Stimulated activated CD8-positive, alpha-beta memory T cell treated with anti-CD3 and anti-CD28 coated beads, Interleukin-4, amount 100 ng/mL, for 24 hours (primary cell): ENCODE data around the gene TP53BP2.

Source experiments
- DNase-seq: peaks from one replicate; pipeline ENCODE4 v3.0.0-alpha.2; 2020; ENCODE audit warnings: low read depth

Gene TP53BP2

GRCh38 chr1:223796210-223796609 is 49.5 kb downstream of the TP53BP2 start:
- DNase-seq: no peak

GRCh38 chr1:223794136-223794880 is 51.4 kb downstream of the TP53BP2 start:
- no peak for DNase-seq

GRCh38 chr1:223793716-223794115 is 52.0 kb downstream of the TP53BP2 start:
- no peak for DNase-seq

DNA sequence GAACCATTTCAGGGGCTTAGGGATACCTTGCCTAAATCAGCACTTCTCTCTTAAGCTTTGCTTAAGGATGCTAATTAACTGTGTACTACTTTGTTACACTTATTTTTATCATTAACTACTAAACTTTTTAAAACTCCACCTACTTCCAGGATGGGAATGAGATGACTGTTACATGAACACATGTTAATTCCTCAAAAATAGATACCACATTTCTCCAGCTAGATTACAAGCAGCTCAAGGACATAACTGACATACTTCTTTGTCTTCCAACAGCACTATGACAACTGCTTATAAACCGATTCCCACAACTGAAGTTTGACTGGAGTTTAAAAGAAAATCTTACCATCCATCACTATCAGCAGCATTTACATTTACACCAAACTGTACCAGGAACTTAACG is 53.7 kb downstream of the TP53BP2 start:
- no peak for DNase-seq

DNA sequence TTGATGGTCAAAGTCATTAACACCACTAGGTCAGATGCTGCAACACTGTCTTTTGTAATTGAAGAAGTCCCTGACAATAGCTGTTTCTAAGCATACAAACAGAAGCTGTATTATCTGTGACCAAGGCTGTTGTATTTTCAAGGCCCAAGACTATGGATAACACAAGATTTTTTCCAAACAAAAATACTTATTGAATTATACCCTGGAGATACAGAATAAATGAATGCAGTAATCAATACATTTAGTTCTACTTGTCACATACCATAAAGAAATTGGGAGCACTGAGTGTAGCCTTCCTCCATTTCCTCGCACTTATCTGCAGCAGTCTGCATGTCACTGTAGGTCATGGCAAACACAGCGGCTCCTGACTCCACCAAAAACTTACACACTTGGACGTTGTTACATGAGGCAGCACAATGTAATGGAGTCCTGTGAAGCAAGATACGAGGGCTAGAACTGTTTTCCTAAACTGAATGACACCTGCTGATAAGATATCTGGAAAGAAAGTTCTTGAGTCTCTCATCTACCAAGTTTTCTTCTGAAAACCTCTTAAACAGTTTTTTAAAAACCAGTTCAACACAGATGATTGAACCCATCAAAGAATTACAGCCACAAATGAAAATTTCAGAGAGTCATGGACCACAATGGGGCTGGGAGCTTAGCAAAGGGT is 56.9 kb downstream of the TP53BP2 start:
- DNase-seq: no peak

GRCh38 chr1:223785808-223786207 is 59.9 kb downstream of the TP53BP2 start:
- DNase-seq: no peak

- DNase-seq: no peak
Measured at GRCh38 chr1:223784541-223784940, 61.2 kb downstream of the TP53BP2 start.

DNA sequence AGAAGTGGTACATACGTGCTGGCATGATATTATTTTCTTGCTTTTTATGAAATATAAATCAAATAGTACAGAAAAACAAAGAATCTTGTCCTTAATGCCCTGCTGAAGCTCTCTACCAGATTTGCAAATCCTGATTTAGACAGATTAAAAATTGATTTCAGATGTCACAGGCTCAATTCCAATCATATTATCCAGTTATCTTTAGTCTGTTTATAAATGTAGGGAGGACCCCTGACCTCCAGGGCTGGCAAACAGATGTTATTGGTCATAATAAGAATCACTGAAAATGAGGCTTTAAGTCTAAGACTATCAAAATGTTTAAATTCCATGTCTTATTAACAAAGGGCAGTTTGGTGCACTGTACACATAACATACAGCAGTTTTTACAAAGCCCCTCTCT is 62.1 kb downstream of the TP53BP2 start:
- no peak for DNase-seq

GRCh38 chr1:223780949-223781348 is 64.8 kb downstream of the TP53BP2 start:
- DNase-seq: no peak

DNA sequence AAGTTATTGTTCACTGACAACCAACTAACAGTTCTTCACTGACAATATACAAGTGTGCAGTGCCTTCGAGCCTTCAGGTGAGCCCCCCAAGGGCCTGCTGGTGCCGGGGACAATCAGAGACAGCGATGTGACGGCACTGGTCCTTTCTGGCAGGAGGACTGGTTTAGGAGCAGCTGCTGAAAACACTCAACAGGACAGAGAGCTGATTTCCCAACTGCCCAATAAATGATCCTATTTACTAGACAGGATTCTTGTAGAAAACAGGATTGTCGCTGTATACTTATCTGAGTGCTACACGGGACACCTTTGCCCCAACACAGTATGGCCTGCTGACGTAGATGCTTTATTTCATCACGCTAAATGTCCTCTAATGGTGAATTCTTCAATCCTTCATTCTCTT is 65.4 kb downstream of the TP53BP2 start:
- no peak for DNase-seq

DNA sequence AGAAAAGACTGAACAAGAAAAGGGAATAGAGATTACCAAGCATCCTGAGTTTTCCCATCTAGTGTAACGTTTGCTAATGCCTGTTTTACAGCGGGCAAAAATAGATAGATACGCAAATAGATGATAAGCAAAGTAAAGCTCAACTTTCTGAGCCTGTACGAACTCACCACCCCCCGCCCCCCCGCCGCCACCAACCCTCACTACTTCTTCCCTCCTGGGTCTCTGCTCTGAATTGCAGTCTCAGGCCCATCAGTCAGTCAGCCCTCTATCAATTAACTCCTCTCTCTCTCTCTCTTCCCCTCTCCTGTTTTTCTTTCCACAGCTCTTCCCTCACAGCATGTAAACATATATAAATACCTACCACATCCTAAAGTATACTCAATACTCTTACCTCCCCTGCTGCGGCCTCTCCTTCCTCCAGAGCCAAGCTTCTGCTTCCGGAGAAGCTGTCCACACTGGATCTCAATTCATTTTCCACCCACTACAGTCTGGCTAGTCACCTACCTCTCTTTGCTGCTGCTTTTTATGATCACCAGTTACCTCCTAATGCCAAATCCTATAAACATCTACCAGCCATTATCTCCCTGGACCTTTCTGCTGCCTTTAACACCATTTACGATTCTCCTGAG is 68.8 kb downstream of the TP53BP2 start:
- DNase-seq: no peak

GRCh38 chr1:223776075-223776814 is 69.5 kb downstream of the TP53BP2 start:
- DNase-seq: peak; percentile 15

GRCh38 chr1:223775711-223776074 is 70.1 kb downstream of the TP53BP2 start:
- DNase-seq: no peak

- no peak for DNase-seq
Measured at GRCh38 chr1:223775054-223775453, 70.7 kb downstream of the TP53BP2 start.

DNA sequence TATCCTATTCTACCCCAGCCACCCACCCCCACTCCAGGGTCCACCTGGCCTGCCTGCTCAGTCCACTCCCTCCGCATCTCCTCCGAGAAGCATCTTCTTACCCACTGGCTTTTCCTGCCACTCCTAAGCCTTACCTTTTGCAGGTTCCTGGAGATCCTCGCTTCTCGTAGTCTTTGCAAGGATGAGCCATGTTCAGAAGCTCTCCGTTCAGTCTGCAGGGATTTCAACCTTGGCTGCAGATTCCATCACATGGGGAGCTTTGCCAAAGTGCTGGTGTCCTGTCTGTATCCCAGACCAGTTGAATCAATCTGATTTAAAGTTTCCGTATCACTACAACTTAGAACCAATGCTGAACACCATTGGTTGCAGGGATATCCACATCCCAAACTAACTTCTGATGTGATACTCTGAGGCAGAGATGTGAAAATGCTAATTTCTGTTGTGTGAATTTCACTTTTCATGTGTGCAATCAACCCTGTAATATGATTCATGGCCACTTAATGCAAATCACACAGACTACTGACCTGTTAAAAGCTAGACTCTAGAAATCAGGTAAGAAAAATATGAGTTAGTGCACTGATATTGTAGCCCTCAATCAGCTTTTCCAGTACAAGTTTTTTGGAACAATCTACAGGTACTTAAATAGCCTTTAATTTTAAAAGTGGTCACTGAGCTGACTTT is 71.5 kb downstream of the TP53BP2 start:
- no peak for DNase-seq

DNA sequence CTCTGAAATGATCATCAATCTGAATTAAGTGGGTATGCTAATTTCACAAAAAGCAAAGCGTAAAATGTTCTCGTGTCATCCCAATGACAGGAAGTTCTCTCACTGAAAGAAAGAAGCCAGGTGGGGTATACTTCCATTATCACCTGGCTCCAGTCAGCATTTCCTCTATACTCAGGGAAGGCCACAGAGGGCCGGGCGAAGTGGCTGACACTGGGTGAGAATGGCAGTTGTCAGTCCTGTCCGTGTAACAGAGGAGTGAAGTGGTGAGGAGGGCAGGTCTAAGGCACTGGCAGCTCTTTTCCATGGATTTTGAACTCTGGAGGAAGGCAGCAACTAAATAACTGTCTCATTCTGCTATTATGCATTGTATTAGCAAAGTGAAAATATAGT is 73.0 kb downstream of the TP53BP2 start:
- no peak for DNase-seq

DNA sequence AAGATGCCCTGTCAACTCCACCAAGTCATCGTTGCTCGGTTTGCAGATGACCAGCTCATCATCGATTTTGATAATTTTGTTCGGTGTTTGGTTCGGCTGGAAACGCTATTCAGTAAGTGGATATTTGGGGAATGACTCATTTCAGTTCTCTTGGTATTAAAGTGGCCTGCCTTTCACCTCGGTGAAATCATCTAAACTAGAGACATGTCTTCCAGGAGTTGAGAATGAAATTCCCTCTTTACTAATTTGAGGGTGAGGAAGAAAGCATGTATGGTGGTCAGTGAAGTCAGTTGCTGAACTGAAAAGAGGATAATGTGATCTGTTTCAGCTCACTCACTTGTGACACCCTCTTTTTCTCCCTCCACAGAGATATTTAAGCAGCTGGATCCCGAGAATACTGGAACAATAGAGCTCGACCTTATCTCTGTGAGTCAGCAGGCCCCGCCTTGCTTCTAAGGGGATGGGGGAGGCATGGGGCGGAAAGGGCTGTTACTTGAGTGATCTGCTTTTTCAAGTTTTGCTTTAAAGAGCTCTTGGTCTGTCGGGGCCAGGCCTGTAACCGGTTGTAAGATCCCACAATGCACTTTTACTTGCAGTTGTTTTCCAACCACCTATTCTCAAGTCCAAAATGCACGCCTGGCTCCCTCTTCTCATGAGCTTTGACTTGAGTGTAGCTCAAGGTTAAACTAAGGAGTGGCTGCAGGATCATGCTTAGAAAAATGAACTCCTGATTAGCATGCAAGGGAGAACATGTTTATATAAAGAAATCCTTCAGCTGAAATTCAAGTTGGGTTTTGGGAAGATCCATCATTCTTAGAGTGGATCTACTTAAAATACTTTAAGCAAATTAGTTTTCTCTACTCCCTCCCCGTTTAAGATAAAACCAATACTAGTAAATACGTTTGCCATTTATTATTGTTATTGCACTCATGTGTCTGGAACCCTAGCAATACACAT is 73.7 kb downstream of the TP53BP2 start:
- no peak for DNase-seq

- DNase-seq: no peak
Measured at GRCh38 chr1:223771469-223771813, 74.3 kb downstream of the TP53BP2 start.

DNA sequence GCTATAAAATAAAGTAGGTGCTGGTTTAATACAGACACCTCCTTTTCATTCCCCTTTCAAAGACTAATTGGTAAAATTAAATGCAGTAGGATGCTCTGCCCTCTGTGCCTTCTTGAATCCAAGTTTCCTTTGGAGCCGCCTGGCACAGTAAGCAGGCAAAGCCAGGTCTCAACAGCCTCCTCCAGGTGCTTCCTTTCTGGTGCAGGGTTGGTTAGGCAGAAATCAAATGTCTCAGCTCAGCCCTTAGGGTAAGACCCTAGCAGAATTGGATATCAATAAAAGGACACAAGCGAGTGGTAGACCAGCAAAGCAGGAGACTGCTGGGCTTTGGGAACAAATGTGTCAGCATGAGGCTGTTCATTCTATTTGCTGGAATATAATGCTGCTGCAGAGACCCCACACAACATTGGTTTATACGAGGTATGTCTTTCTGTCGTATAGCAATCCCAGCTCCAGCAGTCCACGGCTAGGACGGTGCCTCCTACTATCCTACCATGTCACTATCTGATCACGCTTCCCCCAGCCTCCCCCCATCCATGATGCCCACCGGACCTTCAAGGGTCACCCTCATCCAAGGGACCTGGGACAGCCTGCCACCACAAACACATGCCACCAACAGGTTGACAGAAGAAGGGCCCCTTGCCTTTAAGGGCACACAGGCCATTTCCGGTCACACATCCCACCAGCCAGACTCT is 75.0 kb downstream of the TP53BP2 start:
- no peak for DNase-seq

DNA sequence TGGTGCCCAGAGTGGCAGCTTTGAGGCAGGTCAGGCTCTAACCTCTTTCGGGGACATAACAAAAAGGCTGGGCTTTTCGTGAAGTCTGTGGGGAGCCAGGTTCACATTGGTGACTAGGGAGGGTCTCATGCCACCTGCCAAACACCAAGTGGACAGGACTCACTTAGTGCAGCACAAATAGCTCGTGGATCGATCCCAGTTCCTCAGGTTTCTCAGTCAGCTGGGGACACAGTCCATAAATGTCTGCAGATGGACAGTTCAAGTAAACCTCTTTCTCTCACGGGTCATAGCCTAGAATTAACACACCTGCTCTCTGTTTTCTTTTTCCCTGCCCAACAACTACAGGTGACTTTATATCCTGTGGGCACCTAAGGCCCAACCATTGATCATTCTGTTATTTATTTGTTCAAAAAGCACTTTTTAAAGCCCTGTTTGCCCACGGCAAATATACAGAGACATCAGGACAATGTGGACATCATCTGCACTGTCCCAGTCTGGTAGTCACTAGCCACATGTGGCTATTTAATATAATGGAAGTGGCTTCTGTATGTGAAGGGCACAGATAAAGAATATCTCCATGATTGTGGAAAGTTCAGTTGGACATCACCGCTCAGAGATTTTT is 79.9 kb downstream of the TP53BP2 start:
- DNase-seq: no peak
